DOHH2 (cell line): ENCODE measurements around the gene TCF12.

ENCODE experiments used
- H3F3A ChIP-seq: fragments of 200-600 bp; sonication (generic), shearing (Covaris generic); 2 replicates; pipeline ENCODE4 v1.6.0; 2016; ENCODE audit warnings: antibody characterized with exemption, mild to moderate bottlenecking; ENCODE audit not compliant: control insufficient read depth, insufficient read depth
- H3K27ac ChIP-seq: fragments of 200-600 bp; sonication (generic); 2 replicates; pipeline ENCODE4 v1.5.1; 2014; ENCODE audit warnings: low read depth, mild to moderate bottlenecking, low read length, moderate library complexity
- H3K27me3 ChIP-seq: fragments of 200-600 bp; sonication (generic); 2 replicates; pipeline ENCODE4 v1.6.1; 2014; ENCODE audit warnings: mild to moderate bottlenecking, low read length, mixed read lengths; ENCODE audit not compliant: control insufficient read depth
- H3K36me3 ChIP-seq: fragments of 200-600 bp; sonication (generic); 2 replicates; pipeline ENCODE4 v1.6.1; 2014; ENCODE audit warnings: mild to moderate bottlenecking, low read length, moderate library complexity, mixed read lengths; ENCODE audit not compliant: control insufficient read depth
- H3K4me1 ChIP-seq: fragments of 200-600 bp; sonication (generic); 2 replicates; pipeline ENCODE4 v1.6.1; 2014; ENCODE audit warnings: mild to moderate bottlenecking, low read length, mixed read lengths; ENCODE audit not compliant: control insufficient read depth
- H3K4me2 ChIP-seq: fragments of 200-600 bp; sonication (generic); 2 replicates; pipeline ENCODE4 v1.6.0; 2014; ENCODE audit warnings: mild to moderate bottlenecking, low read length, moderate library complexity
- H3K4me3 ChIP-seq: fragments of 200-600 bp; sonication (generic); 2 replicates; pipeline ENCODE4 v1.5.1; 2014; ENCODE audit warnings: mild to moderate bottlenecking, low read length, mixed read lengths
- H3K79me2 ChIP-seq: fragments of 200-600 bp; sonication (generic); 2 replicates; pipeline ENCODE4 v1.6.1; 2014; ENCODE audit warnings: mild to moderate bottlenecking, low read length, mixed read lengths; ENCODE audit not compliant: control insufficient read depth
- H3K9me2 ChIP-seq: fragments of 200-600 bp; sonication (generic); replicated peaks from 2 replicates; pipeline ENCODE4 v1.6.1; 2014; ENCODE audit warnings: mild to moderate bottlenecking, low read length, mixed read lengths; ENCODE audit not compliant: control insufficient read depth
- H3K9me3 ChIP-seq: fragments of 200-600 bp; sonication (generic); 2 replicates; pipeline ENCODE4 v1.6.1; 2014; ENCODE audit warnings: antibody characterized with exemption, low read length, mixed read lengths; ENCODE audit not compliant: control insufficient read depth, insufficient read depth
- H4K20me1 ChIP-seq: fragments of 200-600 bp; sonication (generic); 2 replicates; pipeline ENCODE4 v1.6.0; 2014; ENCODE audit warnings: low read depth, mild to moderate bottlenecking, antibody characterized with exemption, low read length, moderate library complexity; ENCODE audit not compliant: control insufficient read depth, insufficient read depth
- CTCF ChIP-seq: fragments of 200-600 bp; sonication (generic); IDR thresholded peaks from one replicate; pipeline ENCODE4 v1.5.1; 2014; ENCODE audit warnings: antibody characterized with exemption, mild to moderate bottlenecking, low read depth, low read length; ENCODE audit not compliant: poor library complexity, severe bottlenecking
- EZH2phosphoT487 ChIP-seq: fragments of 200-600 bp; sonication (generic); IDR thresholded peaks from 2 replicates; pipeline ENCODE4 v1.6.1; 2017; ENCODE audit warnings: borderline replicate concordance, mild to moderate bottlenecking, antibody characterized with exemption, low read length, moderate library complexity, mixed read lengths

Gene TCF12

GRCh38 chr15:56919609-56920366, 1.3 kb downstream of the TCF12 start:
- H3K27ac ChIP-seq = peak overlapping the region; percentile 64
- no peaks in the 10 kb centered on the region for H3K27me3 ChIP-seq
- H3K4me2 ChIP-seq = peak overlapping the region; percentile 73
- no peaks in the 10 kb centered on the region for H3K9me2 ChIP-seq
- no peaks in the 10 kb centered on the region for H3K9me3 ChIP-seq
- H3F3A ChIP-seq = no peaks in the 10 kb centered on the region; the same call in 1 of the 2 replicates
- peak overlapping the region; percentile 84 for H3K4me3 ChIP-seq
- H3K79me2 ChIP-seq = peaks cover 63% of the 10 kb centered on the region
- H3K4me1 ChIP-seq = peaks cover 39% of the 10 kb centered on the region
- TF ChIP-seq CTCF (no peak), EZH2phosphoT487 (no peak)
- peaks cover 54% of the 10 kb centered on the region for H3K36me3 ChIP-seq
- no peaks in the 10 kb centered on the region for H4K20me1 ChIP-seq

- TF ChIP-seq CTCF (no peak), EZH2phosphoT487 (no peak)
- Histone ChIP-seq H3K36me3 (peaks cover 56% of the 10 kb centered on the region), H3K4me1 (peaks cover 39% of the 10 kb centered on the region), H3K79me2 (peaks cover 66% of the 10 kb centered on the region), H3K4me3 (peak overlapping the region; percentile 84), H3K9me2 (no peaks in the 10 kb centered on the region), H4K20me1 (no peaks in the 10 kb centered on the region), H3K9me3 (no peaks in the 10 kb centered on the region), H3K27me3 (no peaks in the 10 kb centered on the region), H3K27ac (peak overlapping the region; percentile 64; the same call in 1 of the 2 replicates), H3F3A (no peaks in the 10 kb centered on the region; the same call in 1 of the 2 replicates), H3K4me2 (peak overlapping the region; percentile 73)
Measured at GRCh38 chr15:56920367-56920627, 1.9 kb downstream of the TCF12 start.

- no peak overlapping the region for H3K4me3 ChIP-seq
- H3K4me2 ChIP-seq = 0 out of 2 replicates have a peak overlapping the region, but pooled peaks have one; percentile 5
- H3K27me3 ChIP-seq = no peaks in the 10 kb centered on the region
- no peak overlapping the region for H3K27ac ChIP-seq
- H3F3A ChIP-seq = no peaks in the 10 kb centered on the region
- H3K36me3 ChIP-seq = peaks cover 85% of the 10 kb centered on the region
- TF ChIP-seq EZH2phosphoT487 (no peak), CTCF (no peak)
- H3K9me3 ChIP-seq = no peaks in the 10 kb centered on the region
- H3K79me2 ChIP-seq = peaks cover 93% of the 10 kb centered on the region
- no peaks in the 10 kb centered on the region for H3K9me2 ChIP-seq
- H3K4me1 ChIP-seq = peaks cover 30% of the 10 kb centered on the region
- no peaks in the 10 kb centered on the region for H4K20me1 ChIP-seq
Measured at GRCh38 chr15:56923174-56923591, 4.7 kb downstream of the TCF12 start.
